H1 (cell line): ENCODE data around the gene ITPK1. TPM values are rescaled to one million over a fixed set of nuclear protein-coding genes. Genes with fewer than 3 reads are reported as not detected.

Source experiments
- CBX5 ChIP-seq: fragments of 300-800, 300-1000 bp; sonication (generic); IDR thresholded peaks from 2 replicates; pipeline ENCODE4 v1.7.1; 2016; ENCODE audit warnings: antibody characterized with exemption, low read length, low read depth
- CHD7 ChIP-seq: fragments of 300-600 bp; sonication (generic); IDR thresholded peaks from 2 replicates; pipeline ENCODE4 v1.7.1; 2012; ENCODE audit warnings: low read length, moderate library complexity, mild to moderate bottlenecking, inconsistent platforms; ENCODE audit not compliant: insufficient replicate concordance
- GABPA ChIP-seq: IDR thresholded peaks from 2 replicates; pipeline ENCODE4 v1.6.1; 2011; ENCODE audit warnings: mild to moderate bottlenecking, low read length, moderate library complexity, borderline replicate concordance; ENCODE audit not compliant: insufficient read depth
- KDM5A ChIP-seq: fragments of 200-600 bp; IDR thresholded peaks from 2 replicates; pipeline ENCODE4 v1.7.1; 2012; ENCODE audit warnings: mild to moderate bottlenecking, low read length, inconsistent platforms, mixed read lengths
- polyA plus RNA-seq, 7 experiments: library from polyadenylated mRNA; depleted of rRNA in 3 of 7; stranded (reverse) in 5 of 7; unstranded in 2 of 7; fragments of >200 nt in 5 of 7; fragments of 200-250 nt in 2 of 7; gene quantifications; 1 replicate in 5 of 7; 2 replicates in 1 of 7; 4 replicates in 1 of 7; pipeline versions ENCODE4 v1.2.1 to v1.2.3, GENCODE V29; 2011 to 2013; ENCODE audit warnings: missing spikeins in 2 of 7, mixed read lengths in 2 of 7
- total RNA-seq: library from RNA; stranded (reverse); fragmentation: NEBNext Ultra II Directional; extraction: Animal tissue kit (Norgen Biotek cat#: 25700); gene quantifications from 2 replicates; pipeline ENCODE4 v1.2.1, GENCODE V29; 2021

Gene ITPK1
- total and polyA plus RNA-seq, 2 of the 8 experiments (the other 6 are each of a cell fraction or from before 2014, with no cell fraction given), result 108 to 143 TPM

DNA sequence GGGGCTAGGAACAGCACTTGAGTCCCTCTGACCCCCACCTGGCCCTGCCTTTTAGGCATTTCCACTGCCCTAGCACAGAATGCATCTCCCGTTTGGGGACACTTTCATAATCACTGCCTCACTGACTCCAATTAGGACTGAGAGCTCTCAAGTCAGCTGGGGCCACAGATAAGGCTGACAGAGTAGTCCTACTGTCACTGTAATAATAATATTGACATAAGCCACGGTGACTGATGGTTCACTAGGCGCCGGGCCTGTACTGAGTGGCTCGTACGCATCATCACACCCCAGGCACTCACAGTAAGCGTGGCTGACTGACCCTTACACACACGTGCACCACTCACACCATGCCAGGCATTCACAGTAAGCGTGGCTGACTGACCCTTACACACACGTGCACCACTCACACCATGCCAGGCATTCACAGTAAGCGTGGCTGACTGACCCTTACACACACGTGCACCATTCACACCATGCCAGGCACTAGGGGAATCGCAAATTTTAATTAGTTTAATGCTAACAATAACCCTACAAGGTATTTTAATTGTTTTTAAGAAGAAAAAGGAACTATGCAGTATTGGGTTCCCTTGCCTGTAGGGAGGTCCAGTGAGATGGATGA, 105.1 kb downstream of the ITPK1 start (continued):
- TF ChIP-seq CHD7, result no peak
- no peak for TF ChIP-seq KDM5A
- no peak for TF ChIP-seq CBX5
- no peak for TF ChIP-seq GABPA
